HepG2 (cell line): ENCODE results near the gene SFTPB. TPM values are rescaled to one million over a fixed set of nuclear protein-coding genes. Genes with fewer than 3 reads are reported as not detected.

Source experiments
- ATAC-seq: fragments of 200-7000 bp; cut with Tn5 transposase; 3 replicates; pipeline ENCODE4 v1.9.1; 2020; ENCODE audit warnings: mild to moderate bottlenecking, moderate library complexity
- BruUV-seq: library from RNA; stranded (reverse); fragments of 400-500 nt; replicated peaks from 2 replicates; lab custom pipeline; 2021; lab: Mats Ljungman, UMichigan
- CTCF ChIA-PET: fragments of 300-600 bp; formaldehyde crosslinking; extraction: SDS; loops from one replicate; lab custom pipeline; 2021; ENCODE audit warnings: low total read pairs, inconsistent platforms, low intra/inter-chr PET ratio; lab: Yijun Ruan, JAX
- POLR2A ChIA-PET: fragments of 350-600 bp; sonication (Branson Sonifier 250); formaldehyde crosslinking; loops from one replicate; lab custom pipeline; 2020; ENCODE audit warnings: antibody characterized with exemption, inconsistent platforms; lab: Yijun Ruan, JAX
- DNase-seq: peaks from one replicate; pipeline ENCODE4 v3.0.0-alpha.2; 2015; ENCODE audit warnings: low spot score
- FAIRE-seq: peaks from 3 replicates; lab custom pipeline; 2011; peaks lifted over from hg19 to GRCh38; lab: Jason Lieb, UNC
- H2AFZ ChIP-seq: one replicate; pipeline ENCODE4 v1.6.1; 2011; ENCODE audit warnings: low read length, inconsistent platforms
- H3K27ac ChIP-seq: fragments of 300-600 bp; 3 replicates; pipeline ENCODE4 v1.8.0; 2011; ENCODE audit warnings: mixed run types, mild to moderate bottlenecking, mixed read lengths, low read length, inconsistent platforms; ENCODE audit not compliant: insufficient read depth; ENCODE audit errors: extremely low read length
- H3K27me3 ChIP-seq, 2 experiments: fragments of 200-600 bp in 1 of 2; 2 replicates in 1 of 2; 3 replicates in 1 of 2; pipeline versions ENCODE4 v1.6.0 to v1.8.0; 2011; ENCODE audit warnings: low read length in 2 of 2, mild to moderate bottlenecking in 2 of 2, moderate library complexity in 2 of 2, inconsistent platforms in 1 of 2; ENCODE audit not compliant: insufficient read depth in 2 of 2, control insufficient read depth in 1 of 2
- H3K36me3 ChIP-seq, 2 experiments: fragments of 200-600 bp in 1 of 2; replicated peaks in 1 of 2; 2 replicates in 1 of 2; 3 replicates in 1 of 2; pipeline versions ENCODE4 v1.5.1 to v1.8.0; 2011; ENCODE audit warnings: low read length in 2 of 2, inconsistent platforms in 1 of 2; ENCODE audit not compliant: insufficient read depth in 2 of 2, control insufficient read depth in 1 of 2
- H3K4me1 ChIP-seq: 2 replicates; pipeline ENCODE4 v1.5.1; 2012; ENCODE audit warnings: low read length, inconsistent platforms; ENCODE audit not compliant: insufficient read depth
- H3K4me2 ChIP-seq: 2 replicates; pipeline ENCODE4 v1.6.0; 2011; ENCODE audit warnings: low read depth, low read length, inconsistent platforms
- H3K4me3 ChIP-seq, 3 experiments: fragments of 200-600 bp in 1 of 3; sonication (generic), shearing (Covaris generic) in 1 of 3; replicated peaks in 1 of 3; 2 replicates each; pipeline ENCODE4 v1.5.1; 2011 to 2016; ENCODE audit warnings: low read length in 3 of 3, inconsistent platforms in 2 of 3, low read depth in 2 of 3, mild to moderate bottlenecking in 2 of 3, control low read depth in 1 of 3, mixed read lengths in 1 of 3; ENCODE audit not compliant: insufficient read depth in 1 of 3
- H3K79me2 ChIP-seq: one replicate; pipeline ENCODE4 v1.6.1; 2011; ENCODE audit warnings: low read length, inconsistent platforms; ENCODE audit not compliant: insufficient read depth
- H3K9ac ChIP-seq: 2 replicates; pipeline ENCODE4 v1.6.0; 2011; ENCODE audit warnings: mild to moderate bottlenecking, low read depth, low read length, inconsistent platforms; ENCODE audit not compliant: insufficient read depth
- H3K9me3 ChIP-seq: 2 replicates; pipeline ENCODE4 v1.5.1; 2012; ENCODE audit warnings: mild to moderate bottlenecking, low read length
- H4K20me1 ChIP-seq: 2 replicates; pipeline ENCODE4 v1.6.0; 2011; ENCODE audit warnings: inconsistent platforms, mild to moderate bottlenecking, low read length, moderate library complexity; ENCODE audit not compliant: insufficient read depth
- IKZF1 ChIP-seq: fragments of 450-650 bp; IDR thresholded peaks from 2 replicates; pipeline ENCODE4 v1.7.1; 2016
- KAT7 ChIP-seq: IDR thresholded peaks from 2 replicates; pipeline ENCODE4 v1.6.1; 2018; ENCODE audit warnings: borderline replicate concordance, missing compliant biosample characterization
- MZF1 ChIP-seq: sonication (generic); formaldehyde crosslinking; IDR thresholded peaks from 2 replicates; pipeline ENCODE4 v1.8.1; 2023; ENCODE audit warnings: mild to moderate bottlenecking, missing genetic modification reagents, borderline replicate concordance
- NONO ChIP-seq, 2 experiments: fragments of 450-650 bp in 1 of 2; sonication (generic) in 1 of 2; formaldehyde crosslinking in 1 of 2; IDR thresholded peaks in 1 of 2; conservative IDR thresholded peaks in 1 of 2; 2 replicates each; pipeline versions ENCODE4 v1.6.1 to v1.8.0; 2017 to 2022; ENCODE audit warnings: mild to moderate bottlenecking in 1 of 2, missing genetic modification reagents in 1 of 2, moderate library complexity in 1 of 2
- ZBTB42 ChIP-seq: sonication (generic); formaldehyde crosslinking; IDR thresholded peaks from 2 replicates; pipeline ENCODE4 v1.5.0; 2020; ENCODE audit warnings: mild to moderate bottlenecking, missing genetic modification reagents
- ZNF354B ChIP-seq: sonication (generic); formaldehyde crosslinking; IDR thresholded peaks from 2 replicates; pipeline ENCODE4 v1.8.0; 2022; ENCODE audit warnings: mild to moderate bottlenecking, missing genetic modification reagents
- ZNF660 ChIP-seq: sonication (generic); formaldehyde crosslinking; IDR thresholded peaks from 2 replicates; pipeline ENCODE4 v1.5.1; 2020; ENCODE audit warnings: mild to moderate bottlenecking, low read depth, missing genetic modification reagents, borderline replicate concordance
- ZNF776 ChIP-seq: sonication (generic); formaldehyde crosslinking; IDR thresholded peaks from 2 replicates; pipeline ENCODE4 v1.4.0; 2020; ENCODE audit warnings: mild to moderate bottlenecking, missing genetic modification reagents
- WGBS: methylation state at CpG from one replicate; pipeline ENCODE4 v1.1.6; 2017; ENCODE audit warnings: low lambda C conversion rate; 5-methylcytosine and 5-hydroxymethylcytosine counted together
- in situ Hi-C: cut with HindIII; loops from 2 replicates; pipeline ENCODE4 v1.10.0; 2017; ENCODE audit warnings: low pct_unique_long_range_greater_than_20kb; ENCODE audit not compliant: extremely low pct_ligation_motif_present
- intact Hi-C: fragments of 100-400 bp; cut with micrococcal nuclease; formaldehyde crosslinking; loops from one replicate; pipeline ENCODE4 v1.10.0; 2022; ENCODE audit not compliant: unreplicated experiment
- polyA plus RNA-seq, 8 experiments: library from polyadenylated mRNA; depleted of rRNA in 3 of 8; stranded (reverse) in 7 of 8; unstranded in 1 of 8; fragments of >200 nt; fragmentation: Illumina TruSeq in 4 of 8; extraction: Trizol in 4 of 8; gene quantifications; 2 replicates each; pipeline versions ENCODE4 v1.2.1 to v1.2.3, GENCODE V29; 2011 to 2016; ENCODE audit warnings: low read depth in 4 of 8, missing spikeins in 1 of 8, mixed read lengths in 1 of 8; ENCODE audit not compliant: insufficient read depth in 1 of 8
- total RNA-seq, 5 experiments: library from RNA; depleted of rRNA; stranded (reverse); fragments of >200 nt; fragmentation: Illumina TruSeq; extraction: Trizol; gene quantifications; 2 replicates each; pipeline ENCODE4 v1.2.3, GENCODE V29; 2016; ENCODE audit warnings: low read depth in 1 of 5
- TF ChIP-seq, protein P1 (sequence below): sonication (generic); formaldehyde crosslinking; IDR thresholded peaks from 2 replicates; pipeline ENCODE4 v1.5.0; 2020; ENCODE audit warnings: mild to moderate bottlenecking, missing genetic modification reagents
- TF ChIP-seq, protein P2 (sequence below): sonication (generic); formaldehyde crosslinking; IDR thresholded peaks from 2 replicates; pipeline ENCODE4 v1.8.0; 2022; ENCODE audit warnings: low read depth, missing genetic modification reagents
- TF ChIP-seq, protein P3 (sequence below): sonication (generic); formaldehyde crosslinking; IDR thresholded peaks from 2 replicates; pipeline ENCODE4 v1.5.0; 2020; ENCODE audit warnings: mild to moderate bottlenecking, missing genetic modification reagents
- TF ChIP-seq, protein P4 (sequence below): sonication (generic); formaldehyde crosslinking; IDR thresholded peaks from 2 replicates; pipeline ENCODE4 v1.4.0; 2020; ENCODE audit warnings: missing genetic modification reagents, low read depth, mild to moderate bottlenecking, borderline replicate concordance

SFTPB gene
- total and polyA plus RNA-seq, 2 of the 13 experiments (the other 11 are each of a cell fraction or from before 2014, with no cell fraction given) = not detected

DNA sequence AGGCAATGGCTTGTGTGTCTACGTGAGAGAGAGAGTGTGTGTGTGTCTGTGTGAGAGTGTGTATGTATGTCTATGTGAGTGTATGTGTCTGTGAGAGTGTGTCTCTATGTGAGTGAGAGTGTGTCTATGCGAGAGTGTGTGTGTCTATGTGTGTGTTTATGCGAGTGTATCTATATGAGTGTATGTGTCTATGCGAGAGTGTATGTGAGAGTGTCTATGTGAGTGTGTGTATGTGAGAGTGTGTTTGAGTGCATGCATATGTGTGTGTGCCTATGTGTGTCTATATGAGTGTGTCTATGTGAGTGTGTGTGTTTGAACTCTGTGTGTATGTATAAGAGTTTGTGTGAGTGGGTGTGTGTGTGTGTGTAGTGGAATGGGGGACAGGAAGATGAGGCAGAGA is 16.4 kb upstream of the SFTPB start (continued):
- TF ChIP-seq, protein P1, sequence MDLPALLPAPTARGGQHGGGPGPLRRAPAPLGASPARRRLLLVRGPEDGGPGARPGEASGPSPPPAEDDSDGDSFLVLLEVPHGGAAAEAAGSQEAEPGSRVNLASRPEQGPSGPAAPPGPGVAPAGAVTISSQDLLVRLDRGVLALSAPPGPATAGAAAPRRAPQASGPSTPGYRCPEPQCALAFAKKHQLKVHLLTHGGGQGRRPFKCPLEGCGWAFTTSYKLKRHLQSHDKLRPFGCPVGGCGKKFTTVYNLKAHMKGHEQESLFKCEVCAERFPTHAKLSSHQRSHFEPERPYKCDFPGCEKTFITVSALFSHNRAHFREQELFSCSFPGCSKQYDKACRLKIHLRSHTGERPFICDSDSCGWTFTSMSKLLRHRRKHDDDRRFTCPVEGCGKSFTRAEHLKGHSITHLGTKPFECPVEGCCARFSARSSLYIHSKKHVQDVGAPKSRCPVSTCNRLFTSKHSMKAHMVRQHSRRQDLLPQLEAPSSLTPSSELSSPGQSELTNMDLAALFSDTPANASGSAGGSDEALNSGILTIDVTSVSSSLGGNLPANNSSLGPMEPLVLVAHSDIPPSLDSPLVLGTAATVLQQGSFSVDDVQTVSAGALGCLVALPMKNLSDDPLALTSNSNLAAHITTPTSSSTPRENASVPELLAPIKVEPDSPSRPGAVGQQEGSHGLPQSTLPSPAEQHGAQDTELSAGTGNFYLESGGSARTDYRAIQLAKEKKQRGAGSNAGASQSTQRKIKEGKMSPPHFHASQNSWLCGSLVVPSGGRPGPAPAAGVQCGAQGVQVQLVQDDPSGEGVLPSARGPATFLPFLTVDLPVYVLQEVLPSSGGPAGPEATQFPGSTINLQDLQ (CRISPR knock-in tag) = no peak
- 0 out of 2 replicates have a peak, but pooled peaks have one; percentile 64 for TF ChIP-seq NONO (IDR thresholded peaks at IDR 0.05)
- no peak for TF ChIP-seq NONO (CRISPR knock-in tag; conservative IDR thresholded peaks at IDR 0.05)
- peak; percentile 23; the same call in 1 of the 2 replicates for TF ChIP-seq IKZF1
- no peak for TF ChIP-seq ZBTB42 (CRISPR knock-in tag)

DNA sequence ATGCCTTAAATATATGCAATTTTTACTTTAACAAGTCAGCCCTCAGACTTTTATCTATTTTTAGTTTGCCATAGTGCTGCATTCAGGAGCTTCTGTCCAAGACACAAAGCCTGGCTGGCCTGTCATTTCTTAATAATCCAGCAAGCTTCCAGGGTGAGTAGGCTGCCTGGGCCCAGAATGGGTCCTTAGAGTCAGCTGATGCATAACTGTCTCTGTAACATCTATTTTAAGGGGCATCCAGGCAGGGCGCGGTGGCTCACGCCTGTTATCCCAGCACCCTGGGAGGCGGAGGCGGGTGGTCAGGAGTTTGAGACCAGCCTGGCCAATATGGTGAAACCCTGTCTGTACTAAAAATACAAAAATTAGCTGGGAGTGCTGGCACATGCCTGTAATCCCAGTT is 14.4 kb upstream of the SFTPB start:
- ATAC-seq (no peak), DNase-seq (no peak), FAIRE-seq (no peak)
- no peak overlapping the region for H3K27ac ChIP-seq
- 83% methylated on average over 5 of the region's 5 CpGs for WGBS
- H3K4me1 ChIP-seq = peaks cover 8% of the 10 kb centered on the region; the same call in 1 of the 2 replicates
- H3K9me3 ChIP-seq = no peaks in the 10 kb centered on the region
- H2AFZ ChIP-seq = no peak overlapping the region
- intact Hi-C loops = no loop called here
- H4K20me1 ChIP-seq = peaks cover 2% of the 10 kb centered on the region; the same call in 1 of the 2 replicates
- CTCF ChIA-PET = no interaction called here
- H3K4me3 ChIP-seq = no peak overlapping the region
- H3K79me2 ChIP-seq = no peaks in the 10 kb centered on the region
- BruUV-seq = no TSS peak
- POLR2A ChIA-PET = no interaction called here
- H3K4me2 ChIP-seq = no peak overlapping the region
- no peaks in the 10 kb centered on the region for H3K36me3 ChIP-seq
- in situ Hi-C loops = no loop called here
- no peak overlapping the region for H3K9ac ChIP-seq
- H3K27me3 ChIP-seq = peaks cover 1 to 22% of the 10 kb centered on the region in 2 experiments; a peak in 3 of 5 replicates
- TF ChIP-seq ZNF776 (CRISPR knock-in tag) = no peak
- TF ChIP-seq, protein P2, sequence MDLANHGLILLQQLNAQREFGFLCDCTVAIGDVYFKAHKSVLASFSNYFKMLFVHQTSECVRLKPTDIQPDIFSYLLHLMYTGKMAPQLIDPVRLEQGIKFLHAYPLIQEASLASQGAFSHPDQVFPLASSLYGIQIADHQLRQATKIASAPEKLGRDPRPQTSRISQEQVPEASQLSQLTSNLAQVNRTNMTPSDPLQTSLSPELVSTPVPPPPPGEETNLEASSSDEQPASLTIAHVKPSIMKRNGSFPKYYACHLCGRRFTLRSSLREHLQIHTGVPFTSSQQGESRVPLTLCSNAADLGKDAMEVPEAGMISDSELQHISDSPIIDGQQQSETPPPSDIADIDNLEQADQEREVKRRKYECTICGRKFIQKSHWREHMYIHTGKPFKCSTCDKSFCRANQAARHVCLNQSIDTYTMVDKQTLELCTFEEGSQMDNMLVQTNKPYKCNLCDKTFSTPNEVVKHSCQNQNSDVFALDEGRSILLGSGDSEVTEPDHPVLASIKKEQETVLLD = no peak
- TF ChIP-seq, protein P3, sequence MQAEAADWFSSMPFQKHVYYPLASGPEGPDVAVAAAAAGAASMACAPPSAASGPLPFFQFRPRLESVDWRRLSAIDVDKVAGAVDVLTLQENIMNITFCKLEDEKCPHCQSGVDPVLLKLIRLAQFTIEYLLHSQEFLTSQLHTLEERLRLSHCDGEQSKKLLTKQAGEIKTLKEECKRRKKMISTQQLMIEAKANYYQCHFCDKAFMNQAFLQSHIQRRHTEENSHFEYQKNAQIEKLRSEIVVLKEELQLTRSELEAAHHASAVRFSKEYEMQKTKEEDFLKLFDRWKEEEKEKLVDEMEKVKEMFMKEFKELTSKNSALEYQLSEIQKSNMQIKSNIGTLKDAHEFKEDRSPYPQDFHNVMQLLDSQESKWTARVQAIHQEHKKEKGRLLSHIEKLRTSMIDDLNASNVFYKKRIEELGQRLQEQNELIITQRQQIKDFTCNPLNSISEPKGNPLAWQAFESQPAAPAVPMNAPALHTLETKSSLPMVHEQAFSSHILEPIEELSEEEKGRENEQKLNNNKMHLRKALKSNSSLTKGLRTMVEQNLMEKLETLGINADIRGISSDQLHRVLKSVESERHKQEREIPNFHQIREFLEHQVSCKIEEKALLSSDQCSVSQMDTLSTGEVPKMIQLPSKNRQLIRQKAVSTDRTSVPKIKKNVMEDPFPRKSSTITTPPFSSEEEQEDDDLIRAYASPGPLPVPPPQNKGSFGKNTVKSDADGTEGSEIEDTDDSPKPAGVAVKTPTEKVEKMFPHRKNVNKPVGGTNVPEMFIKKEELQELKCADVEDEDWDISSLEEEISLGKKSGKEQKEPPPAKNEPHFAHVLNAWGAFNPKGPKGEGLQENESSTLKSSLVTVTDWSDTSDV (CRISPR knock-in tag) = no peak
- no peak for TF ChIP-seq ZNF354B (CRISPR knock-in tag)
- TF ChIP-seq ZNF660 (CRISPR knock-in tag) = no peak
- TF ChIP-seq MZF1 (CRISPR knock-in tag) = no peak
- TF ChIP-seq ZBTB42 (CRISPR knock-in tag) = no peak
- TF ChIP-seq KAT7 = no peak
- TF ChIP-seq, protein P4, sequence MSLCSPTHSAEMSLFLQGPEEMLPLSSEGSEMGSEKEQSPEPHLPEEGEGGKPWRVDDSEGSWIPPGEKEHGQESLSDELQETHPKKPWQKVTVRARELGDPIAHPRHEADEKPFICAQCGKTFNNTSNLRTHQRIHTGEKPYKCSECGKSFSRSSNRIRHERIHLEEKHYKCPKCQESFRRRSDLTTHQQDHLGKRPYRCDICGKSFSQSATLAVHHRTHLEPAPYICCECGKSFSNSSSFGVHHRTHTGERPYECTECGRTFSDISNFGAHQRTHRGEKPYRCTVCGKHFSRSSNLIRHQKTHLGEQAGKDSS (CRISPR knock-in tag) = no peak
